RWPE2 (cell line): ENCODE data around the gene SLC8A2.
A peak's percentile ranks its signal among the peaks of the same experiment; 100 is the strongest.

ENCODE experiments used
- ATAC-seq: fragments of 200-7000 bp; cut with Tn5 transposase; 3 replicates; pipeline ENCODE4 v1.9.1; 2021; ENCODE audit warnings: low read depth
- DNase-seq: peaks from one replicate; pipeline ENCODE4 v3.0.0-alpha.2; 2020; ENCODE audit warnings: low spot score
- H3K27ac ChIP-seq: fragments of 450-650 bp; 2 replicates; pipeline ENCODE4 v1.5.1; 2017; ENCODE audit warnings: mild to moderate bottlenecking; ENCODE audit not compliant: poor library complexity, severe bottlenecking
- H3K27me3 ChIP-seq: fragments of 250-450 bp; sonication (Bioruptor Pico); 2 replicates; pipeline ENCODE4 v1.5.1; 2021; ENCODE audit warnings: mild to moderate bottlenecking, moderate library complexity; ENCODE audit not compliant: insufficient read depth, poor library complexity, severe bottlenecking
- H3K36me3 ChIP-seq: fragments of 250-450 bp; sonication (Bioruptor Pico); 2 replicates; pipeline ENCODE4 v1.5.1; 2020; ENCODE audit warnings: low read depth, mild to moderate bottlenecking, moderate library complexity
- H3K4me1 ChIP-seq: fragments of 250-450 bp; sonication (Bioruptor Pico); 2 replicates; pipeline ENCODE4 v1.5.1; 2021; ENCODE audit warnings: mild to moderate bottlenecking, moderate library complexity; ENCODE audit not compliant: insufficient read depth, poor library complexity, severe bottlenecking
- H3K4me3 ChIP-seq: fragments of 250-450 bp; sonication (Bioruptor Pico); 2 replicates; pipeline ENCODE4 v1.5.1; 2021; ENCODE audit warnings: mild to moderate bottlenecking, moderate library complexity; ENCODE audit not compliant: severe bottlenecking
- H3K9me3 ChIP-seq: fragments of 250-450 bp; sonication (Bioruptor Pico); 2 replicates; pipeline ENCODE4 v1.5.1; 2021; ENCODE audit warnings: mild to moderate bottlenecking, moderate library complexity; ENCODE audit not compliant: severe bottlenecking
- TF ChIP-seq, protein P1 (sequence below): fragments of 450-650 bp; IDR thresholded peaks from one replicate; pipeline ENCODE4 v1.5.1; 2017; ENCODE audit warnings: mild to moderate bottlenecking, moderate library complexity; ENCODE audit not compliant: poor library complexity, severe bottlenecking

Gene SLC8A2

DNA sequence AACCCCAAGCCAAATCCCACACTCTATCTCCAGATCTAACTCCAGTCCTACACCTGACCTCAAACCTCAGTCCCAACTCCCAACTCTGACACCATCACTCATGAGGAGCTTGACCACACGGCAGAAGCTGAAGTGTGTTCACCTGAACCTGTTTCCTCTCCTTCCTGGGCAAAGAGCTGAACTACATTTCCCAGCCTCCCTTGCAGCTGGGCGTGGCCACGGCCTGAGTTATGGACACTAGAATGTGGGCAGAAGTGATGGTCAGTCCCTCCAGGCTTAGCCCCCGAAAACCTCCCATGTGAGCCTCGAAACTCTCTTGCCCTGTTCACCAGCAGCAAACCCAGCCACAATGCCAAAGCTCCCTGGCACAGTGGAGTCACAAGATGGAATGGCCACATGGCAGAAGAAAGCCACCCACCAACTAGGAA, 32.9 kb downstream of the SLC8A2 start:
- TF ChIP-seq, protein P1, sequence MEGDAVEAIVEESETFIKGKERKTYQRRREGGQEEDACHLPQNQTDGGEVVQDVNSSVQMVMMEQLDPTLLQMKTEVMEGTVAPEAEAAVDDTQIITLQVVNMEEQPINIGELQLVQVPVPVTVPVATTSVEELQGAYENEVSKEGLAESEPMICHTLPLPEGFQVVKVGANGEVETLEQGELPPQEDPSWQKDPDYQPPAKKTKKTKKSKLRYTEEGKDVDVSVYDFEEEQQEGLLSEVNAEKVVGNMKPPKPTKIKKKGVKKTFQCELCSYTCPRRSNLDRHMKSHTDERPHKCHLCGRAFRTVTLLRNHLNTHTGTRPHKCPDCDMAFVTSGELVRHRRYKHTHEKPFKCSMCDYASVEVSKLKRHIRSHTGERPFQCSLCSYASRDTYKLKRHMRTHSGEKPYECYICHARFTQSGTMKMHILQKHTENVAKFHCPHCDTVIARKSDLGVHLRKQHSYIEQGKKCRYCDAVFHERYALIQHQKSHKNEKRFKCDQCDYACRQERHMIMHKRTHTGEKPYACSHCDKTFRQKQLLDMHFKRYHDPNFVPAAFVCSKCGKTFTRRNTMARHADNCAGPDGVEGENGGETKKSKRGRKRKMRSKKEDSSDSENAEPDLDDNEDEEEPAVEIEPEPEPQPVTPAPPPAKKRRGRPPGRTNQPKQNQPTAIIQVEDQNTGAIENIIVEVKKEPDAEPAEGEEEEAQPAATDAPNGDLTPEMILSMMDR: no peak
- Histone ChIP-seq H3K4me1 (no peaks in the 10 kb centered on the region), H3K27me3 (no peaks in the 10 kb centered on the region), H3K27ac (no peak overlapping the region), H3K4me3 (no peak overlapping the region), H3K36me3 (no peaks in the 10 kb centered on the region), H3K9me3 (no peaks in the 10 kb centered on the region)
- DNase-seq (no peak), ATAC-seq (peak; percentile 46; the same call in 1 of the 3 replicates)

DNA sequence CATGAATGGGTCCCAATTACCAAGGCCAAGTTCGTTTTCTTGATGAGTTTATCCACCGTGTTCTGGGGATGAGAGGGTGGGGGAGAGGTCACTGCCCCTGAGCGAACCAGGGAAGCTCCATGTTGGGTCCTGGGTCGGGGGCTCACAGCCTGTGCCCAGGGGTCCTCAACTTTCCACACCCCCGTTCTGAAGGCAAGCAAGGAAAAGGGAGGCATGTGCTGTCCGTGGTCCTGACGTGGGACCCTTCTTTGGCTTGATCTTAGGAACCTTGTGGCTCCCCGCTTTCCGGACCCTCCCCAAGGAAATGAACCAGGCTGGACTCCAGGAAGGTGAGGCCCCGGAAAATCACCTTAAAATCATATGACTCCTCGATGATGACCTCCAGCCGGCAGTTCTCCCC, 34.2 kb downstream of the SLC8A2 start:
- DNase-seq (no peak), ATAC-seq (no peak)
- no peak overlapping the region for H3K4me3 ChIP-seq
- no peaks in the 10 kb centered on the region for H3K9me3 ChIP-seq
- no peaks in the 10 kb centered on the region for H3K27me3 ChIP-seq
- H3K36me3 ChIP-seq: no peaks in the 10 kb centered on the region
- no peaks in the 10 kb centered on the region for H3K4me1 ChIP-seq
- TF ChIP-seq, protein P1: no peak
- H3K27ac ChIP-seq: no peak overlapping the region

DNA sequence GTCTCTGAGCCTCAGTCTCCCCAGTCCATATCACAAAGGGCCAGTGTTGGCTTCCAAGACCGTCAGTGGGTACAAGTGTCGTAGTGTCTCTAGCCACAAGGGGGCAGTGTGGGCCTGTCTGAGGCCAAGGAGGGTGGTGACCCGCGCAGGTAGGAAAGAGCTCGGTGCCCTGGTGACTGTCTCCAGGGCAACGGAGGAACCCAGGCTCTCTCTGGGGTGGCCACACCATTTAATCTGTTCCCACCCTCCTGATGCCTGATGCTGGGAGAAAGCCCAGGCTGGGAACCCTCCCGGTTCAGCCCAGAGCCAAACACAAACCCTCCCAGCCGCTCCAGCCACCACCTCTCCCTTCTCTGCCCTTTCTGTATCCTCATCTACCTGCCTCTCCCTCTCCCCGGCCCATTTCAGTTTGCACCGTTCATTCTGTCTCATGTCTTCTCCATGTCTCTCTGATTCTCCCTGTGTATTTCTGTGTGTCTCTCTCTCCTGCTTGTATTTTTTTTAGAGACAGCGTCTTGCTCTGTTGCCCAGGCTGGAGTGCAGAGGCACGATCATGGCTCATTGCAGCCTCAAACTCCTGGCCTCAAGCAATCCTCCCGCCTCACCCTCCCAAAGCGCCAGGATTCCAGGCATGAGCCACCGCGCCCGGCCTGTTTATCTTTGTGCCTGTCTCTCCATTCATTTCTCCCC, 34.8 kb downstream of the SLC8A2 start:
- peak; percentile 88 for ATAC-seq
- no peaks in the 10 kb centered on the region for H3K27me3 ChIP-seq
- DNase-seq: no peak

DNA sequence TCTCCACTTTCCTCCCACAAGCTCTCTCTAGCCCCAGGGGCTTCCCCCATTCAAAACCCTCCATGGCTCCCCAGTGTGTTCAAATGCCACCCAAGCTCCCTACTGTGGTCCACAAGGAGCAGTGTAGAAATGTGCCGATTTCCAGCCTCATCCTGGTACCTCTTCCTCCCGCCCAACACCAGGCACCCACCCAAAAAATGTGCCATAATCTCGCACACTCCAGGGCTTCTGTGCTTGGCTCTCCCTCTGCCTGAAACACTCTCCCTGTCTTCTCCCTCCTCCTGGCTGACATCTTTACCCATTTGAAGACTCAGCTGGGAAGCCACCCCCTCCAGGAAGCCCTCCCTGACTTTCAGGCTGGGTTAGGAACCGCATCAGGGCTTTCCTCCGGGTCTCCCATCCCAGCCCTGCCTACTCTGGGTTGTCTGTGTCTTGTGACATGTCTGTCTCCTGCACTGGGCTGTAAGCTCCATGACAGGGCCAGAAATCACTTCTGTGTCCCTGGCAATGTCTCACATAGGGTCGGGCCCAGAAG, 35.7 kb downstream of the SLC8A2 start:
- H3K4me1 ChIP-seq: no peaks in the 10 kb centered on the region
- ATAC-seq: no peak

More for the DNA sequence above, 34.8 kb downstream of the SLC8A2 start:
- Histone ChIP-seq H3K9me3 (no peaks in the 10 kb centered on the region), H3K4me1 (no peaks in the 10 kb centered on the region), H3K36me3 (no peaks in the 10 kb centered on the region), H3K27ac (no peak overlapping the region), H3K4me3 (no peak overlapping the region)
- TF ChIP-seq, protein P1: peak; percentile 83

DNA sequence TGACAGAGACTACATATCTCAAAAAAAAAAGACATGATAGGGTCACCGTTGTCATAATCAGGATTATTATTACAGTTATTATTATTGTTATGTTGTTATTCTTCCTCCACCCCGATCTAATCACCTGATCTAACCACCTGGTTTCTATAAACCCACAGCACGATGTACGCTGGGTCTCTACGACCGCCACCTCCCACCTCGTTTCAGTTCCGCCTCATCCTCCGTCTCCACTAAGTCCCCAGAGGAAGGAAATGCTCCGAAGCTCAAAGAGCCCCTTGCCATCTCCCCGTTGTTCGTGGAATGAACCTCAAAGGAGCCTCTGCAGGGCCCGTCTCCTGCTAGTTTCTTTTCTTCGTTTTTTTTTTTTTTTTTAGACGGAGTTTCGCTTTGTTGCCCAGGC, 36.5 kb downstream of the SLC8A2 start:
- no peaks in the 10 kb centered on the region for H3K27me3 ChIP-seq
- ATAC-seq: no peak
- TF ChIP-seq, protein P1: no peak

More for the DNA sequence above, 35.7 kb downstream of the SLC8A2 start:
- Histone ChIP-seq H3K27me3 (no peaks in the 10 kb centered on the region), H3K36me3 (no peaks in the 10 kb centered on the region), H3K4me3 (no peak overlapping the region), H3K27ac (no peak overlapping the region), H3K9me3 (no peaks in the 10 kb centered on the region)
- DNase-seq: no peak
- TF ChIP-seq, protein P1: no peak

More for the DNA sequence above, 36.5 kb downstream of the SLC8A2 start:
- H3K36me3 ChIP-seq: no peaks in the 10 kb centered on the region
- DNase-seq: no peak
- no peaks in the 10 kb centered on the region for H3K4me1 ChIP-seq
- H3K4me3 ChIP-seq: no peak overlapping the region
- H3K9me3 ChIP-seq: no peaks in the 10 kb centered on the region
- H3K27ac ChIP-seq: no peak overlapping the region
